Stimulated activated CD8-positive, alpha-beta memory T cell treated with anti-CD3 and anti-CD28 coated beads, Interleukin-15, amount 100 ng/mL, for 48 hours (primary cell): ENCODE measurements around the gene CACNA1H.
"Not testable (repeated sequence)": the region's sequence is repeated elsewhere in the genome, so short reads cannot be mapped to it uniquely, and the experiment has no call there.

ENCODE experiments used
- DNase-seq, 2 donors: peaks; one replicate each; pipeline ENCODE4 v3.0.0-alpha.2; 2020; ENCODE audit warnings: low read depth in 2 of 2

Gene CACNA1H

DNA sequence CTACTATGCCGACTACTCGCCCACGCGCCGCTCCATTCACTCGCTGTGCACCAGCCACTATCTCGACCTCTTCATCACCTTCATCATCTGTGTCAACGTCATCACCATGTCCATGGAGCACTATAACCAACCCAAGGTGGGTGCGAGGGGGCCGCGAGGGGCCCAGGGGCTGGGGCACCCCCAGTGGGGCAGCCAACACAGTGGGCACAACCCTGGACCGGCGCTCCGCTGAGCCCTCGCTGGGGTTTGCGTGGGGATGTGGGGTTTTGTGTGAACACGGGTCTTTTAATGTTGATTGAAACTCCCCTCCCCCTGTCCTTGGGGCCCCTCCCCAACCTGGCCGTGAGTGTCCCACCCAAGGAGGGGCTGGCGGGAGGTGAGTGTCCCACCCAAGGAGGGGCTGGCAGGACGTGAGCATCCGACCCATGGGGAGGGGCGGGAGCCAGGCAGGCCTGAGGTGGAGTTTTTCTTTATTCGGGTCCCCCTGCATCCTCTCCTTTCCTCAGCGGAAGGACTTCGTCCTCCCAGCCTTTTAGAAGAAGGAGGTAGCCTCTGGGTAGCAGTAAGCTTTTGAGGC, 61.0 kb downstream of the CACNA1H start:
- no peak for DNase-seq

DNA sequence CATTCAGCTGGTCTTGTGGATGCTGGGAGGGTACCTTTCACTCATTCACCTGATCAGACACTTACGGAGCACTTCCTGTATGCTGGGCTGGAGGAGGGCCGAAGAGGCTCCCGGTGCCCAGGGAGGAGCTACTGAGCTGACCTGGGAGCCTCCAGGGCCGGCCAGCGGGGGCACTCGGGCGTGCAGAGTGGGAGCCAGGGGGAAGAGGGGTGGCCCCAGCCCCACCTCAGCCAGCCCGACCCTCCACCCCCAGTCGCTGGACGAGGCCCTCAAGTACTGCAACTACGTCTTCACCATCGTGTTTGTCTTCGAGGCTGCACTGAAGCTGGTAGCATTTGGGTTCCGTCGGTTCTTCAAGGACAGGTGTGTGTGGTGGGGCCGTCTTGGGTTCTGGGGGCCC, 61.8 kb downstream of the CACNA1H start:
- DNase-seq, result no peak

GRCh38 chr16:1215574-1216295, 62.8 kb downstream of the CACNA1H start:
- no peak for DNase-seq

- DNase-seq, result no peak
These were observed 63.4 kb downstream of the CACNA1H start for GRCh38 chr16:1216296-1216619.

- no peak for DNase-seq
These were observed 63.9 kb downstream of the CACNA1H start for GRCh38 chr16:1216681-1217400.

DNA sequence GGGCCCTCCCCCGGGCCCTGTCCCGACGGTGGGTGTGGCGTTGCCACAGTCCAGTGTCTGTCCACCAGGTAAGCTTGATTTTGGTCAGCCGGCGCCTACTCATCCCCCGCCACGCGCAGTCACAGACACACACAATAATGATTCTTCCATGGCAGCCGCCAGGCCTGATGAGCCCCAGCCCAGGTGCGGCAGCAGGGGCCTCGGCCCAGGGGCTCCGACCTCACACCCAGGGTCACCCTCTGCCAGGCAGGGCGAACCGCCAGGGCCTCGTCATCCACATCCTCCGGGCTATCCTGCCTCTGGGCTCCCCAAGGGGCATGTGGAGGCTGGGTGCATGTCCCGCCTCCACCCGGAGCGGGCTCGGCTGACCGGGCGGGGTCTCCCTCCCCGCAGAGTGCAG, 64.6 kb downstream of the CACNA1H start:
- no peak for DNase-seq

GRCh38 chr16:1218061-1218929, 65.4 kb downstream of the CACNA1H start:
- no peak for DNase-seq

DNA sequence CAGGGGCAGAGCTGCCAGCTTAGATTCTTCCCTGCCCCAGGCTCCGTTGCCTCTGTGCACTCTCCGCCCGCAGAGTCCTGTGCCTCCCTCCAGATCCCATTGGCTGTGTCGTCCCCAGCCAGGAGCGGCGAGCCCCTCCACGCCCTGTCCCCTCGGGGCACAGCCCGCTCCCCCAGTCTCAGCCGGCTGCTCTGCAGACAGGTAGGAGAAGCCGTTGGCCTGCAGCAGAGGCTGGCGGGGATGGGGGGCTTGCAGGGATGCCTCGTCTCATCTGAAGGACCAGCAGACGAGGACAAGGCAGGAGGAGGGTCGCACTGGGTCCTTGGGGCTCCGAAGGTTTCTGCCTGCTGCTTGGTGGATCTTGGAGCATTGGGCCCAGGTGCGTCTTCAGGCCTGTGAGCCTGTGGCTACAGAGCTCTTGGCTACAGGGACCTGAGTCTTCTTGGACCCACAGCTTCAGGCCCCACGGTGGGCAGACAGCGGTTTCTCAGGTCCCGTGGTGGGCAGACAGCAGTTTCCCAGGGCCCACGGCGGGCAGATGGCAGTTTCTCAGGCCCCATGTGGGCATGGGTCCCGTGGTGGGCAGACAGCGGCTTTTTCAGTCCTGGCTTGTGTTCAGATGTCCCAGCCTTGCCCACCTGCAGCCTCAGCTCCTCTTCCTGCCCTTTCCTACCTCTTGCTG, 66.2 kb downstream of the CACNA1H start:
- DNase-seq, result no peak

DNA sequence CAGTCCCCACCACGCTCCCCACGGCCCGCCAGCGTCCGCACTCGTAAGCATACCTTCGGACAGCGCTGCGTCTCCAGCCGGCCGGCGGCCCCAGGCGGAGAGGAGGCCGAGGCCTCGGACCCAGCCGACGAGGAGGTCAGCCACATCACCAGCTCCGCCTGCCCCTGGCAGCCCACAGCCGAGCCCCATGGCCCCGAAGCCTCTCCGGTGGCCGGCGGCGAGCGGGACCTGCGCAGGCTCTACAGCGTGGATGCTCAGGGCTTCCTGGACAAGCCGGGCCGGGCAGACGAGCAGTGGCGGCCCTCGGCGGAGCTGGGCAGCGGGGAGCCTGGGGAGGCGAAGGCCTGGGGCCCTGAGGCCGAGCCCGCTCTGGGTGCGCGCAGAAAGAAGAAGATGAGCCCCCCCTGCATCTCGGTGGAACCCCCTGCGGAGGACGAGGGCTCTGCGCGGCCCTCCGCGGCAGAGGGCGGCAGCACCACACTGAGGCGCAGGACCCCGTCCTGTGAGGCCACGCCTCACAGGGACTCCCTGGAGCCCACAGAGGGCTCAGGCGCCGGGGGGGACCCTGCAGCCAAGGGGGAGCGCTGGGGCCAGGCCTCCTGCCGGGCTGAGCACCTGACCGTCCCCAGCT, 67.3 kb downstream of the CACNA1H start:
- no peak for DNase-seq

DNA sequence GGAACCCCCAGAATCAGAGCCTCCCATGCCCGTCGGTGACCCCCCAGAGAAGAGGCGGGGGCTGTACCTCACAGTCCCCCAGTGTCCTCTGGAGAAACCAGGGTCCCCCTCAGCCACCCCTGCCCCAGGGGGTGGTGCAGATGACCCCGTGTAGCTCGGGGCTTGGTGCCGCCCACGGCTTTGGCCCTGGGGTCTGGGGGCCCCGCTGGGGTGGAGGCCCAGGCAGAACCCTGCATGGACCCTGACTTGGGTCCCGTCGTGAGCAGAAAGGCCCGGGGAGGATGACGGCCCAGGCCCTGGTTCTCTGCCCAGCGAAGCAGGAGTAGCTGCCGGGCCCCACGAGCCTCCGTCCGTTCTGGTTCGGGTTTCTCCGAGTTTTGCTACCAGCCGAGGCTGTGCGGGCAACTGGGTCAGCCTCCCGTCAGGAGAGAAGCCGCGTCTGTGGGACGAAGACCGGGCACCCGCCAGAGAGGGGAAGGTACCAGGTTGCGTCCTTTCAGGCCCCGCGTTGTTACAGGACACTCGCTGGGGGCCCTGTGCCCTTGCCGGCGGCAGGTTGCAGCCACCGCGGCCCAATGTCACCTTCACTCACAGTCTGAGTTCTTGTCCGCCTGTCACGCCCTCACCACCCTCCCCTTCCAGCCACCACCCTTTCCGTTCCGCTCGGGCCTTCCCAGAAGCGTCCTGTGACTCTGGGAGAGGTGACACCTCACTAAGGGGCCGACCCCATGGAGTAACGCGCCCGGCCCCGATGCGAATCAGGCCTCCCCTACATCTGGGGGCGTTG, 68.1 kb downstream of the CACNA1H start:
- no peak for DNase-seq

DNA sequence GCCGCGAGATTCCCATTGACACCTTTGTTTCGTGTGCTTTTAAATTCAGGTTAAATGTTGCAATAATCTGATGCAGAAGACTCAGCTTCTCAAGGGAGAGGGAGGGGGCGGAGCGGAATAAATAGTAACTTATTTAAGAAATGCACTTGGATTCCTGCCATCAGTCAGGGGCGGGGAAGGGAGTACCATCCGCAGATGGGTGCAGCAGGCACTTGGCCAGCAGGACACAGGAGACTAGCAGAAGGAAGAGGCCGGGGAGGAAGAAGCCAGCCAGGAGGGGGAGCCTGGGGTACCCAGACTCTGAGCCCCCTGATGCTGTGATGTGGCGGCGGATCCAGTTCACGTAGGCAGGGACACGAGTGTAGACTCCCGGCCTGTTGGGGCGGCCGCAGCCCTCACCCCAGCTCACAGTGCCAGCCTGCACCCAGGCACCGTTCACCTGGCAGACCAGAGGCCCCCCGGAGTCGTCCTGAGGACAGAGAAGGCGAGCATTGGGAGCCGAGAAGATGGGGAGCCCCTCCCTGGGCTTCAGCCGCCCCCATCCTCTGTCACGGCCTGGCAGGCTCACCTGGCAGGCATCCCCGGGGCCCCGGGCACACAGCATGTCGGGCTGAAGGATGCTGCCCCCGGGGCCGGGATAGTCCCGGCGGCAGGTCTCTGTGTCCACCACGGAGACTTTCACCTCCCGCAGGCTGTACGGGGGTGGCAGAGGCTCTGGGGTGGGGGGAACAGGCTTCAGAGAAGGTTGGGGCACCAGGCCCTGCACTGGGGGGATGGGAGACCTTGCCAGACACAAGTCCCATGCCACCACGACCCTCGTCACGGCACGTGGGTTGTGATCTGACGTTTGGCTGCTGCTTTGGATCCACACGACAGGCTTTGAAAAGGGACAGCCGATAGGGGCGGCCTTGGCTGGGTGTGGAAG, 69.0 kb downstream of the CACNA1H start:
- no peak for DNase-seq

GRCh38 chr16:1222553-1223354, 69.8 kb downstream of the CACNA1H start:
- DNase-seq, result no peak

GRCh38 chr16:1223355-1224214, 70.7 kb downstream of the CACNA1H start:
- no peak for DNase-seq

- no peak for DNase-seq
These were observed 71.7 kb downstream of the CACNA1H start for GRCh38 chr16:1224558-1224957.

DNA sequence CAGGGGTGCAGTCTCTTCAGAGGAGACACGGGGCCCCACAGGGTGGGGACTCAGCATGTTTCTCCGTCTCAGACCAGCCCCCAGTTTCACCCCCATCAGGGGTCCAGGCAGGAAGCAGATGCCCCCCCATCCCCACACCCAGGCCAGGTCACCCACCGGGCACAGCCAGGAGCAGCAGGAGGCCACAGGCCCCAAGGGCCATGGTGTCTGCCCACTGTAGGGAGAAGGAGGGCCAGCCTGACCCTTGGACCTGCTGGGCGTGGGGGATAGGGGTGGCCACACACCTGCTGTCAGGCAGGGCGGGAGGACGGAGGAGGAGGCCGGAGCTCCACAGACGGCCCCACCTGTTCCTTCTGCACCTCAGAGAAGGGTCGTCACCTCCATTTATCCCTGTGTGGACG, 72.1 kb downstream of the CACNA1H start, which contains the start of gene TPSG1:
TPSG1 (minus strand) TSS at position 218 of the 401 bp plus-strand sequence; CDS start at position 202, 16 bp downstream.
- no peak for DNase-seq

- not testable (repeated sequence) for DNase-seq
These were observed 72.9 kb downstream of the CACNA1H start for GRCh38 chr16:1225728-1226311.

GRCh38 chr16:1226692-1227091, 73.8 kb downstream of the CACNA1H start:
- DNase-seq, result not testable (repeated sequence)
